ENCODE data around the gene PLCH2. TPM values are rescaled to one million over a fixed set of nuclear protein-coding genes. Genes with fewer than 3 reads are reported as not detected.
"Not testable (repeated sequence)": the region's sequence is repeated elsewhere in the genome, so short reads cannot be mapped to it uniquely, and the experiment has no call there.

PLCH2 gene
- total RNA-seq, 1 donor from 2014 or later, result 0.92 TPM

DNA sequence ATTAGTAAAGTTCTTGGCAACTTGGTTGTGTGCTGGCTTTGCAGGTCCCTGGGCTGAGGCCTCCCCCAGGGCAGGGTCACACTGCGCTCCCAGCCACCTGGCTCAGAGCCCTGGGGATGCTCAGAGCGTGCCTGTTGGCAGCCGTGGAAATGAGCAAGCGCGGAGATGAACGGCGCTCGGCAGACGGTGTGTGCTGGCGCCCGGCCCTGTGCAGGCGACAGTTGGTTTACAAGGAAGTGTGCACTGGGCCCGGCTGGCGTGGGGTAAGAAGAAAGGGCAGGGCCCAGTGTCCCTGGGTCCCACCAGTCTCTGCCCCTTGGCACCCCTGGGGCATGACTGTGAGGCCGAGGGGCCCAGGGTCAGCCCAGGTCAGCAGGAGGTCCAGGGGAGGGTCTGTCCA is 38.1 kb upstream of the PLCH2 start:
- DNase-seq (ENCODE audit: low read depth), result no peak
- TF ChIP-seq, protein P1, sequence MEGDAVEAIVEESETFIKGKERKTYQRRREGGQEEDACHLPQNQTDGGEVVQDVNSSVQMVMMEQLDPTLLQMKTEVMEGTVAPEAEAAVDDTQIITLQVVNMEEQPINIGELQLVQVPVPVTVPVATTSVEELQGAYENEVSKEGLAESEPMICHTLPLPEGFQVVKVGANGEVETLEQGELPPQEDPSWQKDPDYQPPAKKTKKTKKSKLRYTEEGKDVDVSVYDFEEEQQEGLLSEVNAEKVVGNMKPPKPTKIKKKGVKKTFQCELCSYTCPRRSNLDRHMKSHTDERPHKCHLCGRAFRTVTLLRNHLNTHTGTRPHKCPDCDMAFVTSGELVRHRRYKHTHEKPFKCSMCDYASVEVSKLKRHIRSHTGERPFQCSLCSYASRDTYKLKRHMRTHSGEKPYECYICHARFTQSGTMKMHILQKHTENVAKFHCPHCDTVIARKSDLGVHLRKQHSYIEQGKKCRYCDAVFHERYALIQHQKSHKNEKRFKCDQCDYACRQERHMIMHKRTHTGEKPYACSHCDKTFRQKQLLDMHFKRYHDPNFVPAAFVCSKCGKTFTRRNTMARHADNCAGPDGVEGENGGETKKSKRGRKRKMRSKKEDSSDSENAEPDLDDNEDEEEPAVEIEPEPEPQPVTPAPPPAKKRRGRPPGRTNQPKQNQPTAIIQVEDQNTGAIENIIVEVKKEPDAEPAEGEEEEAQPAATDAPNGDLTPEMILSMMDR (IDR thresholded peaks at IDR 0.05; ENCODE audit: insufficient read depth, low read length, poor library complexity, severe bottlenecking), result no peak
- Histone ChIP-seq H3K27me3 (ENCODE audit: control insufficient read depth, insufficient read depth, low read length) (peaks cover 40% of the 10 kb centered on the region), H3K36me3 (ENCODE audit: control insufficient read depth, insufficient read depth, low read length) (no peaks in the 10 kb centered on the region), H3K4me3 (ENCODE audit: low read depth, low read length) (no peak overlapping the region)

DNA sequence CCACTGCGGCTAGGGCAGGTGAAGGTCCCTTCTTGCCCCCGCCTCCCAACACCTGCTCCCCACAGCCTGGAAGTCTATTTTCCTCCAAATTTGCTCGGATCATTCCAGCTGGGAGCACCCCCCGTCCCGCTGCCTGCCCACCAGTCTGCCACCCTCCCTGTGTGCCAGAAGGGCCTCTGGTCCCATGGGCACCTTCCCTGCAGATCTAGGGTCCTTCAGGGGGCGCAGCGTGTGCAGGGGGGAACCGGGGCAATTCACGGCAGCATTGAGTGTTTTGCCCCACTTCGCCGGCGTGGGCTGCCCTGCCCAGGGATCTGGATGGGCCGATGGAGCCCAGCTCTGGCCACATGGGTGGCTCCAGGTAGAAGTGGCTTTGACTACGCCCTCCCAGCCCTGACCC is 37.4 kb upstream of the PLCH2 start:
- DNase-seq (ENCODE audit: low read depth), result no peak
- Histone ChIP-seq H3K36me3 (ENCODE audit: control insufficient read depth, insufficient read depth, low read length) (no peaks in the 10 kb centered on the region), H3K4me3 (ENCODE audit: low read depth, low read length) (no peak overlapping the region), H3K27me3 (ENCODE audit: control insufficient read depth, insufficient read depth, low read length) (peaks cover 38% of the 10 kb centered on the region)
- TF ChIP-seq, protein P1 (IDR thresholded peaks at IDR 0.05; ENCODE audit: insufficient read depth, low read length, poor library complexity, severe bottlenecking), result no peak

DNA sequence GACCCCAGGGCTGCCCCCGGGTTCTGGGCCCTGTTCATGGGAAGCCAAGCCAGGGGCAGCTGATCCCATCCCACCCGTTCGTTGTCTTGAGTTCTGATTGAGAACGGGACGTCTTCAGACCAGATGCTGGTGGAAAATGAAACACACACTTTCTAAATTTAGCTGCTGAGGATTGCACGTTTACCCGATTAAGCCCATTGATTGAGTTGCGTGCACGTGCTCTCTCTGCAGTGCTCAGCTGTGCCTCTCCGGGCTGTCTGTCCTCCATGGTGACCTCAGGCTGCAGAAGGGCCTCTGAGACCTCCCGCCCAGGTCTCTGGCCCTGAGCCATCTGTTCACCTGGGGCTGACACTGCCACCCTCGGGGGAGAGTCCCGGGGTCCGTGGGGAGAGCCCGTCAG is 36.7 kb upstream of the PLCH2 start:
- Histone ChIP-seq H3K36me3 (ENCODE audit: control insufficient read depth, insufficient read depth, low read length) (no peaks in the 10 kb centered on the region), H3K27me3 (ENCODE audit: control insufficient read depth, insufficient read depth, low read length) (peaks cover 36% of the 10 kb centered on the region), H3K4me3 (ENCODE audit: low read depth, low read length) (no peak overlapping the region)
- no peak for DNase-seq (ENCODE audit: low read depth)
- TF ChIP-seq, protein P1 (IDR thresholded peaks at IDR 0.05; ENCODE audit: insufficient read depth, low read length, poor library complexity, severe bottlenecking), result no peak

DNA sequence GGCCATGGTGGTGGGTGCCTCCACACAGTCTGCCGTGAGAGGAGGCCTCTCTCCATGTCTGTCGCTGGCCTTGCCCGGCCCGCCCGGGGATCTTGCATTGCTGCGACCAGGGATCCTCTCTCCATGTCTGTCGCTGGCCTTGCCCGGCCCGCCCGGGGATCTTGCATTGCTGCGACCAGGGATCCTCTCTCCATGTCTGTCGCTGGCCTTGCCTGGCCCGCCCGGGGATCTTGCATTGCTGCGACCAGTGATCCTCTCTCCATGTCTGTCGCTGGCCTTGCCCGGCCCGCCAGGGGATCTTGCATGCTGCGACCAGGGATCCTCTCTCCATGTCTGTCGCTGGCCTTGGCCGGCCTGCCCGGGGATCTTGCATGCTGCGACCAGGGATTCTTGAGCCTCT is 35.7 kb upstream of the PLCH2 start:
- H3K36me3 ChIP-seq (ENCODE audit: control insufficient read depth, insufficient read depth, low read length); DNase-seq (ENCODE audit: low read depth); H3K4me3 ChIP-seq (ENCODE audit: low read depth, low read length): not testable (repeated sequence)
- H3K27me3 ChIP-seq (ENCODE audit: control insufficient read depth, insufficient read depth, low read length), result peaks cover 37% of the 10 kb centered on the region

DNA sequence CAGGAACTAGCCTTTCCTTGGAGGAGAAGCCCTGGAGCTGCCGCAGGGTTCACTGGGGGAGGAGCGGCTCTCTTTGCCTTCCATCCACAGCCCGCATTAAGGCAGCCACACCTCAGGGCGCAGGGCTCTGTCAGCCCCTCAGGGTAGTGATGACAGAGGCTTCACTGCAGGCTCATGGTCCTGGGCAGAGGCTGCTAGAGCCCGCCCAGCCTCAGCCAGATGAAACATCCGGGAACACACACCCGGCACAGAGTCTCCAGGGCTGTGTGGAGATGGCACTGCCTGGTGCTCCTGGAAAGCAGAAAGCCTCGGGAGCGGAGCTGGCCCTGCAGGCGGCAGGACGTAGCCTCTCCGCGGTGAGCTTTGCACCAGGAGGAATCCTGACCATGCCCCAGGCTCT is 34.3 kb upstream of the PLCH2 start:
- TF ChIP-seq, protein P1 (IDR thresholded peaks at IDR 0.05; ENCODE audit: insufficient read depth, low read length, poor library complexity, severe bottlenecking), result no peak
- Histone ChIP-seq H3K4me3 (ENCODE audit: low read depth, low read length) (no peak overlapping the region), H3K27me3 (ENCODE audit: control insufficient read depth, insufficient read depth, low read length) (peaks cover 33% of the 10 kb centered on the region), H3K36me3 (ENCODE audit: control insufficient read depth, insufficient read depth, low read length) (no peaks in the 10 kb centered on the region)
- DNase-seq (ENCODE audit: low read depth), result no peak

DNA sequence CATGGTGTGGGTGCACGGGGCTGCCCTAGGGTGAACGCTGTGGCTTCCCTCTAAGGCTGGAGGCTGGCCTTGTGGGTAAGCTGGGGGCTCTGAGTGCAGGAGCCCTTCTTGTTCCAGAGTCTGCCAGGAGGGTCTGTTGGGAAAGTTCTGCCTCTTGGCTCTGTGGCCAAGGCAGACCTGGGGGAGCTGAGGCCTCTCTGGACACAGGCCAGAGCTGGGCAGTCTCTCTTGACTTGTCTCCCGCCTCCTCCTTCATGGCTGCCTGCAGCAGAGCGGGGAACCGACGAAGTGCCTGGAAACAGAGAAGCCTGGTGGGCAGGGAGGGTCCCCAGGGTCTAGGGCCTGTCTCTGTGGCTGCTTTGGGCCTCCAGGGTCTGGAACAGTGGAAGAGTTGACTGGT is 33.4 kb upstream of the PLCH2 start:
- TF ChIP-seq, protein P1 (IDR thresholded peaks at IDR 0.05; ENCODE audit: insufficient read depth, low read length, poor library complexity, severe bottlenecking), result no peak
- Histone ChIP-seq H3K27me3 (ENCODE audit: control insufficient read depth, insufficient read depth, low read length) (peaks cover 33% of the 10 kb centered on the region), H3K4me3 (ENCODE audit: low read depth, low read length) (no peak overlapping the region), H3K36me3 (ENCODE audit: control insufficient read depth, insufficient read depth, low read length) (no peaks in the 10 kb centered on the region)
- DNase-seq (ENCODE audit: low read depth), result no peak

All from kidney epithelial cell (primary cell).